A673 (cell line): Measurements from ENCODE around the gene CAMK2A.
A peak's percentile ranks its signal among the peaks of the same experiment; 100 is the strongest.

Experiments
- EZH2 ChIP-seq: fragments of 200-600 bp; sonication (generic); IDR thresholded peaks from 2 replicates; pipeline ENCODE4 v1.6.1; 2017; ENCODE audit warnings: borderline replicate concordance, low read depth, mild to moderate bottlenecking, mixed read lengths, antibody characterized with exemption, low read length; ENCODE audit not compliant: poor library complexity, severe bottlenecking
- TF ChIP-seq, protein P1 (sequence below): fragments of 300-800, 200-600 bp; sonication (generic); conservative IDR thresholded peaks from 2 replicates; pipeline ENCODE4 v1.5.1; 2017; ENCODE audit warnings: low read depth, mild to moderate bottlenecking, antibody characterized with exemption, low read length, moderate library complexity, mixed read lengths

DNA sequence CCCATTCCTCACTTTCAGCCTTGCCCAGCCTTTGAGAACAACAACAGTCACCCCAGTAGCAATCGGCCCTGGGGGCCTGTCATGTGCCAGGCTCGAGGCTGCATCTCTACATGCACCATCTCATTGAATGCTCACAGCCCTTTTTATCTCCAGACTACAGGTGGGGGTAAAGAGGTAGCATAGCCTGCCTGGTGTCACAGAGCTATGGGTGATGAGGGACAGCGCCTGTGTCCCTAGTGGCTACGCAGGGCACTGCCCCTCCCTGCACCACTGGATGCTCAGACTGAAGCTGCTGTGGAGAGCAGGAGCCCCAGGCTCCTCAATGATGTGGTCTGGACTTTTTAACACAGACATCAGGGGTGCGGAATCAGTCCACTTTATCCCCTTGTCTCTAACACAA is 2.8 kb downstream of the CAMK2A start:
- TF ChIP-seq, protein P1, sequence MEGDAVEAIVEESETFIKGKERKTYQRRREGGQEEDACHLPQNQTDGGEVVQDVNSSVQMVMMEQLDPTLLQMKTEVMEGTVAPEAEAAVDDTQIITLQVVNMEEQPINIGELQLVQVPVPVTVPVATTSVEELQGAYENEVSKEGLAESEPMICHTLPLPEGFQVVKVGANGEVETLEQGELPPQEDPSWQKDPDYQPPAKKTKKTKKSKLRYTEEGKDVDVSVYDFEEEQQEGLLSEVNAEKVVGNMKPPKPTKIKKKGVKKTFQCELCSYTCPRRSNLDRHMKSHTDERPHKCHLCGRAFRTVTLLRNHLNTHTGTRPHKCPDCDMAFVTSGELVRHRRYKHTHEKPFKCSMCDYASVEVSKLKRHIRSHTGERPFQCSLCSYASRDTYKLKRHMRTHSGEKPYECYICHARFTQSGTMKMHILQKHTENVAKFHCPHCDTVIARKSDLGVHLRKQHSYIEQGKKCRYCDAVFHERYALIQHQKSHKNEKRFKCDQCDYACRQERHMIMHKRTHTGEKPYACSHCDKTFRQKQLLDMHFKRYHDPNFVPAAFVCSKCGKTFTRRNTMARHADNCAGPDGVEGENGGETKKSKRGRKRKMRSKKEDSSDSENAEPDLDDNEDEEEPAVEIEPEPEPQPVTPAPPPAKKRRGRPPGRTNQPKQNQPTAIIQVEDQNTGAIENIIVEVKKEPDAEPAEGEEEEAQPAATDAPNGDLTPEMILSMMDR = peak; percentile 29; the same call in 1 of the 2 replicates
- TF ChIP-seq EZH2 = no peak
